HUES48 (cell line): Measurements from ENCODE around the gene TMEM43.

ENCODE experiments used
- H3K27ac ChIP-seq: one replicate; pipeline ENCODE4 v1.7.0; 2013; ENCODE audit warnings: low read depth, low read length, inconsistent platforms
- H3K27me3 ChIP-seq: 2 replicates; pipeline ENCODE4 v1.6.1; 2013; ENCODE audit warnings: mild to moderate bottlenecking, low read length; ENCODE audit not compliant: control insufficient read depth, insufficient read depth
- H3K36me3 ChIP-seq: 2 replicates; pipeline ENCODE4 v1.6.1; 2013; ENCODE audit warnings: low read length; ENCODE audit not compliant: control insufficient read depth, insufficient read depth
- H3K4me1 ChIP-seq: 2 replicates; pipeline ENCODE4 v1.6.1; 2013; ENCODE audit warnings: mild to moderate bottlenecking, low read length; ENCODE audit not compliant: control insufficient read depth, insufficient read depth
- H3K4me3 ChIP-seq: 2 replicates; pipeline ENCODE4 v1.5.1; 2013; ENCODE audit warnings: mild to moderate bottlenecking, low read depth, low read length
- H3K9ac ChIP-seq: 2 replicates; pipeline ENCODE4 v1.6.1; 2013; ENCODE audit warnings: mild to moderate bottlenecking, low read depth, low read length, moderate library complexity
- H3K9me3 ChIP-seq: 2 replicates; pipeline ENCODE4 v1.6.1; 2013; ENCODE audit warnings: low read length; ENCODE audit not compliant: control insufficient read depth, insufficient read depth

TMEM43 gene

DNA sequence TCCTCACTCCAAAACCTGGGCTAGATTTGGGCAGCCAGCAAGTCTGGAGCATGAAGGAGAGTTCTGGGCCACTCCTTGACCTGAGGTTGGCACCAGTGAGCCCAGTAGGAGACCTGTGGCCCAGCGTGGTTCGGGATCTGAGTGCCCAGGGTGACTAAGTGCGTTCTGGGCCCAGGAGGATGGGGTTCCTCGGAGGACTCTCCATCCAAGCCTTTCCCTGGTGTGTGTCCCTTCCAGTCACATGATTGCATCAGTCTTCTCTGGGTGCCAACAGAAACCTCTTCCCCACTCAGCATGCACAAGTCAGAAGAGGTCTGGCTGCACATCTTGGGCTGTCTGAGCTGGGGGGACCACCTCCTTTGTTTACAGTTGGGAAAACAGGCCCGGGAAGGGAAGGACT, 14.9 kb downstream of the TMEM43 start:
- Histone ChIP-seq H3K36me3 (peaks cover 73% of the 10 kb centered on the region), H3K4me3 (no peak overlapping the region), H3K27ac (no peak overlapping the region), H3K9ac (no peak overlapping the region), H3K27me3 (no peaks in the 10 kb centered on the region), H3K9me3 (no peaks in the 10 kb centered on the region), H3K4me1 (peaks cover 10% of the 10 kb centered on the region; the same call in 1 of the 2 replicates)

DNA sequence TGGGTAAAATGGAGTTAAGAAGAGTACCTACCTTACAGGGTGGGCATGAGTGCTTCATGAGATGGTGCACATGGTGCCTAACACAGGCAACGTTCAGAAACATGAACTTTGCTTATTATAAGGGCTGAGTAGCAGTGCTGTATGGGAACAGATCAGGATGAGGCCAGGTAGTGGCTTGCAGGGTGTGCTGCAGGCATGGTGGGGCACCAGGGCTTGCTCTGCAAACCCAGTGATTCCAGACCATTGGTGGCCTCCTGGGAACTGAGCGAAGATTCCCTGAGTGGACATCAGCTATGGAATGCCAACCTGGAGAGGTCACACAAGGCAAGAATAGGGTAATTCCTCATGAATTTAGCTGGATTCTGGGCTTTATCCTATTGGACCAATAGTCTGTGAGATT, 15.8 kb downstream of the TMEM43 start:
- Histone ChIP-seq H3K9ac (no peak overlapping the region), H3K27ac (no peak overlapping the region), H3K9me3 (no peaks in the 10 kb centered on the region), H3K4me1 (peaks cover 10% of the 10 kb centered on the region; the same call in 1 of the 2 replicates), H3K4me3 (no peak overlapping the region), H3K27me3 (no peaks in the 10 kb centered on the region), H3K36me3 (peaks cover 69% of the 10 kb centered on the region)

DNA sequence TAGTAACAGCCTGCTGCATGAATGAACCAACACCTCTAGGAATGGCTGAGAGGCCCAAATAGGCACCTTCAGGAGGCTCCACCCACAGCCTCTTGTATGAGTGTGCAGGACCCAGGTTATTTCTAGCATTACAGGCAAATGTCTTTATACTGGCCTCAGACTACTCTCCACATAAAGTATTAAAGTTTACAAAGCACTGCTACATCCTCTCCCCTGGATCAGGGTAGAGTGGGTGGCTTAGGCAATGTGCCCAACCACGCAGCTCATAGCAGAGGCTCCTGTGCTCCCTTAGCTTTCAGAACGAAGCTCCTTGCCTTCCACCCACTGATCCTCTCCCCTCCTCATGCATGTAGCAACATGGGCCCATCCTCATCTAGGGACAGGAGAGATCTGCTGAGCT, 16.3 kb downstream of the TMEM43 start:
- Histone ChIP-seq H3K9me3 (no peaks in the 10 kb centered on the region), H3K36me3 (peaks cover 69% of the 10 kb centered on the region), H3K27ac (no peak overlapping the region), H3K4me3 (no peak overlapping the region), H3K27me3 (no peaks in the 10 kb centered on the region), H3K4me1 (peaks cover 10% of the 10 kb centered on the region; the same call in 1 of the 2 replicates), H3K9ac (no peak overlapping the region)

DNA sequence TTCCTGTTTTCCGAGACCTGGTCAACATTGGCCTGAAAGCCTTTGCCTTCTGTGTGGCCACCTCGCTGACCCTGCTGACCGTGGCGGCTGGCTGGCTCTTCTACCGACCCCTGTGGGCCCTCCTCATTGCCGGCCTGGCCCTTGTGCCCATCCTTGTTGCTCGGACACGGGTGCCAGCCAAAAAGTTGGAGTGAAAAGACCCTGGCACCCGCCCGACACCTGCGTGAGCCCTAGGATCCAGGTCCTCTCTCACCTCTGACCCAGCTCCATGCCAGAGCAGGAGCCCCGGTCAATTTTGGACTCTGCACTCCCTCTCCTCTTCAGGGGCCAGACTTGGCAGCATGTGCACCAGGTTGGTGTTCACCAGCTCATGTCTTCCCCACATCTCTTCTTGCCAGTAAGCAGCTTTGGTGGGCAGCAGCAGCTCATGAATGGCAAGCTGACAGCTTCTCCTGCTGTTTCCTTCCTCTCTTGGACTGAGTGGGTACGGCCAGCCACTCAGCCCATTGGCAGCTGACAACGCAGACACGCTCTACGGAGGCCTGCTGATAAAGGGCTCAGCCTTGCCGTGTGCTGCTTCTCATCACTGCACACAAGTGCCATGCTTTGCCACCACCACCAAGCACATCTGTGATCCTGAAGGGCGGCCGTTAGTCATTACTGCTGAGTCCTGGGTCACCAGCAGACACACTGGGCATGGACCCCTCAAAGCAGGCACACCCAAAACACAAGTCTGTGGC, 16.9 kb downstream of the TMEM43 start:
- no peak overlapping the region for H3K9ac ChIP-seq
- peaks cover 69% of the 10 kb centered on the region for H3K36me3 ChIP-seq
- H3K4me3 ChIP-seq, result no peak overlapping the region
- no peaks in the 10 kb centered on the region for H3K9me3 ChIP-seq
- H3K27ac ChIP-seq, result no peak overlapping the region
- H3K27me3 ChIP-seq, result no peaks in the 10 kb centered on the region
- peaks cover 10% of the 10 kb centered on the region; the same call in 1 of the 2 replicates for H3K4me1 ChIP-seq

DNA sequence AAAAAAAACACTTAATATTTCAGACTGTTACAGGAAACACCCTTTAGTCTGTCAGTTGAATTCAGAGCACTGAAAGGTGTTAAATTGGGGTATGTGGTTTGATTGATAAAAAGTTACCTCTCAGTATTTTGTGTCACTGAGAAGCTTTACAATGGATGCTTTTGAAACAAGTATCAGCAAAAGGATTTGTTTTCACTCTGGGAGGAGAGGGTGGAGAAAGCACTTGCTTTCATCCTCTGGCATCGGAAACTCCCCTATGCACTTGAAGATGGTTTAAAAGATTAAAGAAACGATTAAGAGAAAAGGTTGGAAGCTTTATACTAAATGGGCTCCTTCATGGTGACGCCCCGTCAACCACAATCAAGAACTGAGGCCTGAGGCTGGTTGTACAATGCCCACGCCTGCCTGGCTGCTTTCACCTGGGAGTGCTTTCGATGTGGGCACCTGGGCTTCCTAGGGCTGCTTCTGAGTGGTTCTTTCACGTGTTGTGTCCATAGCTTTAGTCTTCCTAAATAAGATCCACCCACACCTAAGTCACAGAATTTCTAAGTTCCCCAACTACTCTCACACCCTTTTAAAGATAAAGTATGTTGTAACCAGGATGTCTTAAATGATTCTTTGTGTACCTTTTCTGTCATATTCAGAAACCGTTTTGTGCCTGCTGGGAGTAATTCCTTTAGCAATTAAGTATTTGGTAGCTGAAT, 17.9 kb downstream of the TMEM43 start:
- Histone ChIP-seq H3K4me3 (no peak overlapping the region), H3K27me3 (no peaks in the 10 kb centered on the region), H3K9me3 (no peaks in the 10 kb centered on the region), H3K9ac (no peak overlapping the region), H3K27ac (peak overlapping the region; percentile 97), H3K4me1 (peaks cover 11% of the 10 kb centered on the region; the same call in 1 of the 2 replicates), H3K36me3 (peaks cover 71% of the 10 kb centered on the region)

DNA sequence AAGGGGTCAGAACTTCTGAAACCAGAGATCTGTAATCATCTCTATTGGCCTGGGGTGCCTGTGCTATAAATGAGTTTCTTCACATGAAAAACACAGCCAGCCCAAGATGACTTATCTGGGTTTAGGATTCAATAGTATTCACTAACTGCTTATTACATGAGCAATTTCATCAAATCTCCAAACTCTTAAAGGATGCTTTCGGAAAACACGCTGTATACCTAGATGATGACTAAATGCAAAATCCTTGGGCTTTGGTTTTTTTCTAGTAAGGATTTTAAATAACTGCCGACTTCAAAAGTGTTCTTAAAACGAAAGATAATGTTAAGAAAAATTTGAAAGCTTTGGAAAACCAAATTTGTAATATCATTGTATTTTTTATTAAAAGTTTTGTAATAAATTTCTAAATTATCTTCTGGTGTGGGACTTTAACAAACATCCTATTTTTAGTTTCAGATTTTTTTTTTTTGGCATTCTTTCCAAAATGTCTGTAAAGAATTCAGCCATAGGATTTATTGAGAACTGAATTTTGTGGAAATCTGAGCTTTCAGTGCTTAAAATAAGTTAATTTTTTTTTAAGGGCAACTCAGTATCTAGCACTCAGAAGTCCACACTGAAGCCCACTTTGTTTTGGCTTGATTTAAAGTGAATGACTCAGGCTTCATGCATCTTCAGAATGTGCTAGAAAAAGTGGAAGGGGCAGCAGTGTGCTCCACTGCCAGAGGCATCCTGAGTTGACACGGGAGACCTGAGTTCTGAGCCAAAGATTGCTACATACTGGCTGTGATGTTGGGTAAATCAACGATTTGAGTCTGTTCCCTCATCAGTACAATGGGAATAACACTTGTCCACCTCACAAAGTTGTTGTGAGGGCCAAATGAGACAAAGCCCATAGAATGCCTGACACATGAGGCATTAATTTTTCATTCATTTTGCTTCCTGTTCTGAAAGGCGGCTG, 18.7 kb downstream of the TMEM43 start:
- Histone ChIP-seq H3K9ac (peak overlapping the region; percentile 38; the same call in 1 of the 2 replicates), H3K27ac (peak overlapping the region; percentile 97), H3K9me3 (no peaks in the 10 kb centered on the region), H3K36me3 (peaks cover 70% of the 10 kb centered on the region), H3K4me3 (no peak overlapping the region), H3K27me3 (no peaks in the 10 kb centered on the region), H3K4me1 (peaks cover 19% of the 10 kb centered on the region)

DNA sequence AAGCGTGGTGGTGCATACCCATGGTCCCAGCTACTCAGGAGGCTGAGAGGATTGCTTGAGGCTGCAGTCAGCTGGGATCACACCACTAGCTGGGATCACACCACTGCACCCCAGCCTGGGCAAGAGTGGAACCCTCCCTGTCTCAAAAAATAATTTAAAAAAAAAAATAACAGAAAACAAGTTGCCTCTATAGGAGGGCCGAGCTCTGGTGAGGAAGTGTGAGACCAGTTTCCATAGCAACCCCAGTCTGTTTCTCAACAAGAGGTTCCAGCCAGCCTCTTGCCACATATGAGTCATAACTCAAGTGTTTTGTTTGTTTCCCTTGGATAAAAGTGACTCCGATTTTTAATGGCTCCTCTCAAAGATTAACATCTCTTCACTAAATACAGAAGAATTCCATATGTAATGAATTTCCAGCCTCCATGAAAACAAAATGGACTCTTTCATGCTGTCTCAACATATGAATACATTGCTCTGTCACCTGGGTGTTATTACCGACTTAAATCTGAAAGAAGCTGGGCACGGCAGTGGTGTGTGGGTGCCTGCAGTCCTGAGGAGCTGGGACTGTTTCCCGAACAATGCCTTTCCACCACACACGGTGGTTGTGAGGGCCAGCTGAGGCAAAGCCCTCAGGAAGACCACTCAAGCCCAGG, 19.7 kb downstream of the TMEM43 start:
- Histone ChIP-seq H3K9ac (peak overlapping the region; percentile 38), H3K36me3 (peaks cover 62% of the 10 kb centered on the region), H3K27ac (peak overlapping the region; percentile 97)

DNA sequence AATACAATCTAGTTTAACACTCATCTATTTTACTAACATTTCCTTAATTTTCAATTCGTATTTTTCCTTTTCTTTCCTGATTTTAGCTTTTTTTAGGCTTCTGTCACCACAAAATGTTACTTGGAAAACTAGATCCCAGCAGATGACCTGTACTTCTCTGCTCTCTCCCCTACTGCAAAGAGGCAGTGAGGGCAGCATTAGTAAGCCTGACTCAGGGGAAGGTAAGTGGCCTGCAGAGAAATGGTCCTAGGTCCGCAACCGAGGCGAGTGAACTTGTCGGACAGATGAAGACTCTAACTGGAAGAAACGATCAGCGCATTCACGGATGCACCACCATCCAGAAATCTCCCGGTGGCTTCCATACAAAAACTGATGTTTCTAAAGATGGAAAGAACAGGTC, 20.4 kb downstream of the TMEM43 start:
- Histone ChIP-seq H3K36me3 (peaks cover 62% of the 10 kb centered on the region), H3K4me3 (no peak overlapping the region), H3K27ac (peak overlapping the region; percentile 97), H3K9ac (peak overlapping the region; percentile 36; the same call in 1 of the 2 replicates), H3K27me3 (no peaks in the 10 kb centered on the region), H3K4me1 (peaks cover 19% of the 10 kb centered on the region), H3K9me3 (no peaks in the 10 kb centered on the region)

More for the DNA sequence above, 19.7 kb downstream of the TMEM43 start:
- H3K4me1 ChIP-seq, result peaks cover 19% of the 10 kb centered on the region
- no peaks in the 10 kb centered on the region for H3K9me3 ChIP-seq
- H3K4me3 ChIP-seq, result no peak overlapping the region
- no peaks in the 10 kb centered on the region for H3K27me3 ChIP-seq

DNA sequence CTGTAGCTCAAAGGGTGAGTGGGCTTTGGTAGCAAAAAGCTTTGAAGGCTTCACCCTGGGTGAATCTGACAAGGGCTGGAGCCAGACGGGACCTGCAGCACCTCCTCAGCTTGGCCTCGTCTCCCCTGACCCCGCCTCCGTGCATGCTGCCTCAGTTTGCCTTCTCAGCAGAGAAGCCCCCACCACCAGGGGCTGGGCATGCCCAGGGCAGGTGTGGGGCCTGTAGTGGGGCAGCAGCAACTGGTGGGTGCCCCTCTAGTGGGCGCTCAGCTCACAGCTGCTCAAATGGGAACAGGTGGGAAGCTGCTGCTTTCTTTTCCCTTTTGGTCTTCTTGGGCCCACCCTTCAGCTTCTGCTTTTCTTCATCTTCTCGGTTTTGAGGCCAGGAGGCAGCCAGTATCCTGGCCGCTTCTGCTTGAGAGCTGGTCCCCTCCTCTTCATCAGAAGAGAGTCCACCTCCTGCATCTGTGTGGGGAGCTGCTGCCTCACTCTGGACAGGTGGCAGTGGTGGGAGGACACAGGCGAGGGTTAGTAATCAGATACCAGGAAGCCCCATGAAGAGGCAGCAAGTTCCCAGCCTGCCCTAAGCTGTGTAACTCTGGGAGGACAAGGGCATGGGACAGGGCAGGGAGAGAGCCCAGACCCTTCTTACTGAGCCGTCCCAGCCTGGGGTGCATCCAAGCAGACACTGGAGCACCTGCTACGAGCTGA, 21.0 kb downstream of the TMEM43 start:
- H3K27ac ChIP-seq, result peak overlapping the region; percentile 97
- H3K27me3 ChIP-seq, result no peaks in the 10 kb centered on the region
- H3K4me1 ChIP-seq, result peaks cover 19% of the 10 kb centered on the region
- no peak overlapping the region for H3K4me3 ChIP-seq
- no peaks in the 10 kb centered on the region for H3K9me3 ChIP-seq
- H3K9ac ChIP-seq, result no peak overlapping the region
- H3K36me3 ChIP-seq, result peaks cover 56% of the 10 kb centered on the region
